ENCODE data around the gene PTPRM.

Gene PTPRM

DNA sequence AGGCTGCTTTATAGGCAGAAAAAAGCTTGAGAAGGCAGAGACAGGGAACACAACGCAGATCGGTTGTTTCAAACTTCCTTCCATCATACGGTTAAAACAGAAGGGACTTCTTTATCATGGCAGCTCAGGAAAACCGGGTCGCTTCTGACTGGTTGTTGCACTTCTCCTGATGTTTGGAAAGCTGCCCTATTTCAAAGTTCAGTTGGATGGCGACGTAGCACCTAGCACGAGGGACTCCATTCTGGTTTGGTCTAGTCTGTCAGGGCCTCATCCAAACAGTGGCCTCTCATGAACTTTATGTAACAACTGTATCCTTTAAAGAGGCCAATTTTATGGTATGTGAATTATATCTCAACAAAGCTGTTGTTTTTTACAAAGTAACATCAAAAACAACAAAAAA is 832.0 kb downstream of the PTPRM start:
- ChIA-PET POLR2A (no interaction called here), CTCF (interaction anchor here (0.7 to 1.3 kb wide), 3 partner anchors 10 to 610 kb away, joined by 3 to 4 read pairs (median 4); no protein-coding TSS in a partner anchor)
- TF ChIP-seq, protein P1, sequence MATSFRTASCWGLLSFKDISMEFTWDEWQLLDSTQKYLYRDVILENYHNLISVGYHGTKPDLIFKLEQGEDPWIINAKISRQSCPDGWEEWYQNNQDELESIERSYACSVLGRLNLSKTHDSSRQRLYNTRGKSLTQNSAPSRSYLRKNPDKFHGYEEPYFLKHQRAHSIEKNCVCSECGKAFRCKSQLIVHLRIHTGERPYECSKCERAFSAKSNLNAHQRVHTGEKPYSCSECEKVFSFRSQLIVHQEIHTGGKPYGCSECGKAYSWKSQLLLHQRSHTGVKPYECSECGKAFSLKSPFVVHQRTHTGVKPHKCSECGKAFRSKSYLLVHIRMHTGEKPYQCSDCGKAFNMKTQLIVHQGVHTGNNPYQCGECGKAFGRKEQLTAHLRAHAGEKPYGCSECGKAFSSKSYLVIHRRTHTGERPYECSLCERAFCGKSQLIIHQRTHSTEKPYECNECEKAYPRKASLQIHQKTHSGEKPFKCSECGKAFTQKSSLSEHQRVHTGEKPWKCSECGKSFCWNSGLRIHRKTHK (tag by site-specific recombination; IDR thresholded peaks at IDR 0.05) = no peak
- TF ChIP-seq, protein P2, sequence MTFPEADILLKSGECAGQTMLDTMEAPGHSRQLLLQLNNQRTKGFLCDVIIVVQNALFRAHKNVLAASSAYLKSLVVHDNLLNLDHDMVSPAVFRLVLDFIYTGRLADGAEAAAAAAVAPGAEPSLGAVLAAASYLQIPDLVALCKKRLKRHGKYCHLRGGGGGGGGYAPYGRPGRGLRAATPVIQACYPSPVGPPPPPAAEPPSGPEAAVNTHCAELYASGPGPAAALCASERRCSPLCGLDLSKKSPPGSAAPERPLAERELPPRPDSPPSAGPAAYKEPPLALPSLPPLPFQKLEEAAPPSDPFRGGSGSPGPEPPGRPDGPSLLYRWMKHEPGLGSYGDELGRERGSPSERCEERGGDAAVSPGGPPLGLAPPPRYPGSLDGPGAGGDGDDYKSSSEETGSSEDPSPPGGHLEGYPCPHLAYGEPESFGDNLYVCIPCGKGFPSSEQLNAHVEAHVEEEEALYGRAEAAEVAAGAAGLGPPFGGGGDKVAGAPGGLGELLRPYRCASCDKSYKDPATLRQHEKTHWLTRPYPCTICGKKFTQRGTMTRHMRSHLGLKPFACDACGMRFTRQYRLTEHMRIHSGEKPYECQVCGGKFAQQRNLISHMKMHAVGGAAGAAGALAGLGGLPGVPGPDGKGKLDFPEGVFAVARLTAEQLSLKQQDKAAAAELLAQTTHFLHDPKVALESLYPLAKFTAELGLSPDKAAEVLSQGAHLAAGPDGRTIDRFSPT (tag by site-specific recombination; IDR thresholded peaks at IDR 0.05) = no peak
- TF ChIP-seq ZNF76 (tag by site-specific recombination; IDR thresholded peaks at IDR 0.05; ENCODE audit: borderline replicate concordance, low read depth) (no peak), ZNF133 (tag by site-specific recombination; IDR thresholded peaks at IDR 0.05) (no peak), ZNF248 (tag by site-specific recombination; IDR thresholded peaks at IDR 0.05) (no peak), ZNF146 (tag by site-specific recombination; IDR thresholded peaks at IDR 0.05) (no peak), ZNF549 (tag by site-specific recombination; IDR thresholded peaks at IDR 0.05) (no peak), ZNF132 (tag by site-specific recombination; IDR thresholded peaks at IDR 0.05; ENCODE audit: borderline replicate concordance) (no peak), ZNF701 (tag by site-specific recombination; IDR thresholded peaks at IDR 0.05) (no peak), ZNF664 (tag by site-specific recombination; IDR thresholded peaks at IDR 0.05) (no peak), ZNF426 (tag by site-specific recombination; IDR thresholded peaks at IDR 0.05) (no peak), ZNF341 (tag by site-specific recombination; IDR thresholded peaks at IDR 0.05; ENCODE audit: low read depth) (no peak), ZFP41 (tag by site-specific recombination; IDR thresholded peaks at IDR 0.05; ENCODE audit: borderline replicate concordance) (no peak)
- TF ChIP-seq, protein P3, sequence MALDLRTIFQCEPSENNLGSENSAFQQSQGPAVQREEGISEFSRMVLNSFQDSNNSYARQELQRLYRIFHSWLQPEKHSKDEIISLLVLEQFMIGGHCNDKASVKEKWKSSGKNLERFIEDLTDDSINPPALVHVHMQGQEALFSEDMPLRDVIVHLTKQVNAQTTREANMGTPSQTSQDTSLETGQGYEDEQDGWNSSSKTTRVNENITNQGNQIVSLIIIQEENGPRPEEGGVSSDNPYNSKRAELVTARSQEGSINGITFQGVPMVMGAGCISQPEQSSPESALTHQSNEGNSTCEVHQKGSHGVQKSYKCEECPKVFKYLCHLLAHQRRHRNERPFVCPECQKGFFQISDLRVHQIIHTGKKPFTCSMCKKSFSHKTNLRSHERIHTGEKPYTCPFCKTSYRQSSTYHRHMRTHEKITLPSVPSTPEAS (tag by site-specific recombination; IDR thresholded peaks at IDR 0.05) = no peak
- TF ChIP-seq, protein P4, sequence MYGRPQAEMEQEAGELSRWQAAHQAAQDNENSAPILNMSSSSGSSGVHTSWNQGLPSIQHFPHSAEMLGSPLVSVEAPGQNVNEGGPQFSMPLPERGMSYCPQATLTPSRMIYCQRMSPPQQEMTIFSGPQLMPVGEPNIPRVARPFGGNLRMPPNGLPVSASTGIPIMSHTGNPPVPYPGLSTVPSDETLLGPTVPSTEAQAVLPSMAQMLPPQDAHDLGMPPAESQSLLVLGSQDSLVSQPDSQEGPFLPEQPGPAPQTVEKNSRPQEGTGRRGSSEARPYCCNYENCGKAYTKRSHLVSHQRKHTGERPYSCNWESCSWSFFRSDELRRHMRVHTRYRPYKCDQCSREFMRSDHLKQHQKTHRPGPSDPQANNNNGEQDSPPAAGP (tag by site-specific recombination; IDR thresholded peaks at IDR 0.05) = no peak
- TF ChIP-seq, protein P5, sequence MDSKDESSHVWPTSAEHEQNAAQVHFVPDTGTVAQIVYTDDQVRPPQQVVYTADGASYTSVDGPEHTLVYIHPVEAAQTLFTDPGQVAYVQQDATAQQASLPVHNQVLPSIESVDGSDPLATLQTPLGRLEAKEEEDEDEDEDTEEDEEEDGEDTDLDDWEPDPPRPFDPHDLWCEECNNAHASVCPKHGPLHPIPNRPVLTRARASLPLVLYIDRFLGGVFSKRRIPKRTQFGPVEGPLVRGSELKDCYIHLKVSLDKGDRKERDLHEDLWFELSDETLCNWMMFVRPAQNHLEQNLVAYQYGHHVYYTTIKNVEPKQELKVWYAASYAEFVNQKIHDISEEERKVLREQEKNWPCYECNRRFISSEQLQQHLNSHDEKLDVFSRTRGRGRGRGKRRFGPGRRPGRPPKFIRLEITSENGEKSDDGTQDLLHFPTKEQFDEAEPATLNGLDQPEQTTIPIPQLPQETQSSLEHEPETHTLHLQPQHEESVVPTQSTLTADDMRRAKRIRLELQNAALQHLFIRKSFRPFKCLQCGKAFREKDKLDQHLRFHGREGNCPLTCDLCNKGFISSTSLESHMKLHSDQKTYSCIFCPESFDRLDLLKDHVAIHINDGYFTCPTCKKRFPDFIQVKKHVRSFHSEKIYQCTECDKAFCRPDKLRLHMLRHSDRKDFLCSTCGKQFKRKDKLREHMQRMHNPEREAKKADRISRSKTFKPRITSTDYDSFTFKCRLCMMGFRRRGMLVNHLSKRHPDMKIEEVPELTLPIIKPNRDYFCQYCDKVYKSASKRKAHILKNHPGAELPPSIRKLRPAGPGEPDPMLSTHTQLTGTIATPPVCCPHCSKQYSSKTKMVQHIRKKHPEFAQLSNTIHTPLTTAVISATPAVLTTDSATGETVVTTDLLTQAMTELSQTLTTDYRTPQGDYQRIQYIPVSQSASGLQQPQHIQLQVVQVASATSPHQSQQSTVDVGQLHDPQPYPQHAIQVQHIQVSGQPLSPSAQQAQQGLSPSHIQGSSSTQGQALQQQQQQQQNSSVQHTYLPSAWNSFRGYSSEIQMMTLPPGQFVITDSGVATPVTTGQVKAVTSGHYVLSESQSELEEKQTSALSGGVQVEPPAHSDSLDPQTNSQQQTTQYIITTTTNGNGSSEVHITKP (tag by site-specific recombination; IDR thresholded peaks at IDR 0.05) = no peak
- TF ChIP-seq, protein P6, sequence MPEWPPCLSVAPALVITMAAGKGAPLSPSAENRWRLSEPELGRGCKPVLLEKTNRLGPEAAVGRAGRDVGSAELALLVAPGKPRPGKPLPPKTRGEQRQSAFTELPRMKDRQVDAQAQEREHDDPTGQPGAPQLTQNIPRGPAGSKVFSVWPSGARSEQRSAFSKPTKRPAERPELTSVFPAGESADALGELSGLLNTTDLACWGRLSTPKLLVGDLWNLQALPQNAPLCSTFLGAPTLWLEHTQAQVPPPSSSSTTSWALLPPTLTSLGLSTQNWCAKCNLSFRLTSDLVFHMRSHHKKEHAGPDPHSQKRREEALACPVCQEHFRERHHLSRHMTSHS (tag by site-specific recombination; IDR thresholded peaks at IDR 0.05) = no peak
- TF ChIP-seq, protein P7, sequence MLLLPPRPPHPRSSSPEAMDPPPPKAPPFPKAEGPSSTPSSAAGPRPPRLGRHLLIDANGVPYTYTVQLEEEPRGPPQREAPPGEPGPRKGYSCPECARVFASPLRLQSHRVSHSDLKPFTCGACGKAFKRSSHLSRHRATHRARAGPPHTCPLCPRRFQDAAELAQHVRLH (tag by site-specific recombination; IDR thresholded peaks at IDR 0.05) = no peak
- Histone ChIP-seq H3K4me1 (ENCODE audit: control insufficient read depth, insufficient read depth, low read length) (no peaks in the 10 kb centered on the region), H3K4me3 (ENCODE audit: low read depth, low read length) (no peak overlapping the region), H3K36me3 (ENCODE audit: control insufficient read depth in 2 of 2, insufficient read depth in 1 of 2, low read length in 2 of 2) (no peaks in the 10 kb centered on the region), H3K9me3 (ENCODE audit: control insufficient read depth, insufficient read depth, low read depth, low read length) (no peaks in the 10 kb centered on the region), H3K27ac (ENCODE audit: extremely low read depth, low read depth, low read length) (no peak overlapping the region)

Measured in HEK293 (cell line).